ENCODE measurements around the gene THRB.

- TF ChIP-seq, protein P1, sequence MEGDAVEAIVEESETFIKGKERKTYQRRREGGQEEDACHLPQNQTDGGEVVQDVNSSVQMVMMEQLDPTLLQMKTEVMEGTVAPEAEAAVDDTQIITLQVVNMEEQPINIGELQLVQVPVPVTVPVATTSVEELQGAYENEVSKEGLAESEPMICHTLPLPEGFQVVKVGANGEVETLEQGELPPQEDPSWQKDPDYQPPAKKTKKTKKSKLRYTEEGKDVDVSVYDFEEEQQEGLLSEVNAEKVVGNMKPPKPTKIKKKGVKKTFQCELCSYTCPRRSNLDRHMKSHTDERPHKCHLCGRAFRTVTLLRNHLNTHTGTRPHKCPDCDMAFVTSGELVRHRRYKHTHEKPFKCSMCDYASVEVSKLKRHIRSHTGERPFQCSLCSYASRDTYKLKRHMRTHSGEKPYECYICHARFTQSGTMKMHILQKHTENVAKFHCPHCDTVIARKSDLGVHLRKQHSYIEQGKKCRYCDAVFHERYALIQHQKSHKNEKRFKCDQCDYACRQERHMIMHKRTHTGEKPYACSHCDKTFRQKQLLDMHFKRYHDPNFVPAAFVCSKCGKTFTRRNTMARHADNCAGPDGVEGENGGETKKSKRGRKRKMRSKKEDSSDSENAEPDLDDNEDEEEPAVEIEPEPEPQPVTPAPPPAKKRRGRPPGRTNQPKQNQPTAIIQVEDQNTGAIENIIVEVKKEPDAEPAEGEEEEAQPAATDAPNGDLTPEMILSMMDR (IDR thresholded peaks at IDR 0.05), result no peak
- TF ChIP-seq POLR2A (IDR thresholded peaks at IDR 0.05), result no peak
Observed at GRCh38 chr3:24110051-24110450, 384.6 kb downstream of the THRB start.
